ENCODE measurements around the gene PDZRN4.

DNA sequence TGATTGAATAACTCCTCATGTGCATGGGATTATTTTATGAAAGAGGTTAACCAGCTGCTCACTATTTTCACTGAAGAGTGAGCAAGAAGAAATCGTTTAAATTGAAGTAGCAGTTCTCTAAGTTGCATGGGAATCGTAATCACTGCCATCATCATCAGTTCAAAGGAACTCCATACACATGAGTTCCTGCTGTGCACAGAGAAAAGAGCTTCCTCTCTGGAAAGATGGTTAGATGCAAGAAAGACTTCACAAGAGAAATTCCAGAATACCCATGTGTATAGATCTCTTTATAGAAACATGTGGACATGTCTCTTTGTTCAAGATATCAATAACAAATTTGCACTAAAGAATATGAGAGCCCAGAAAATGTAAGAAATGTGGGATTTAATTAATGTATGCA lies 291.3 kb downstream of the PDZRN4 start:
- TF ChIP-seq, protein P1, sequence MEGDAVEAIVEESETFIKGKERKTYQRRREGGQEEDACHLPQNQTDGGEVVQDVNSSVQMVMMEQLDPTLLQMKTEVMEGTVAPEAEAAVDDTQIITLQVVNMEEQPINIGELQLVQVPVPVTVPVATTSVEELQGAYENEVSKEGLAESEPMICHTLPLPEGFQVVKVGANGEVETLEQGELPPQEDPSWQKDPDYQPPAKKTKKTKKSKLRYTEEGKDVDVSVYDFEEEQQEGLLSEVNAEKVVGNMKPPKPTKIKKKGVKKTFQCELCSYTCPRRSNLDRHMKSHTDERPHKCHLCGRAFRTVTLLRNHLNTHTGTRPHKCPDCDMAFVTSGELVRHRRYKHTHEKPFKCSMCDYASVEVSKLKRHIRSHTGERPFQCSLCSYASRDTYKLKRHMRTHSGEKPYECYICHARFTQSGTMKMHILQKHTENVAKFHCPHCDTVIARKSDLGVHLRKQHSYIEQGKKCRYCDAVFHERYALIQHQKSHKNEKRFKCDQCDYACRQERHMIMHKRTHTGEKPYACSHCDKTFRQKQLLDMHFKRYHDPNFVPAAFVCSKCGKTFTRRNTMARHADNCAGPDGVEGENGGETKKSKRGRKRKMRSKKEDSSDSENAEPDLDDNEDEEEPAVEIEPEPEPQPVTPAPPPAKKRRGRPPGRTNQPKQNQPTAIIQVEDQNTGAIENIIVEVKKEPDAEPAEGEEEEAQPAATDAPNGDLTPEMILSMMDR (IDR thresholded peaks at IDR 0.05) = no peak
- no peak for TF ChIP-seq POLR2A (IDR thresholded peaks at IDR 0.05)

Measured in adrenal gland (tissue), 5 donors.